HPDE6-E6E7 (cell line): ENCODE measurements around the gene UBE2H.
"Not testable (repeated sequence)": the region's sequence is repeated elsewhere in the genome, so short reads cannot be mapped to it uniquely, and the experiment has no call there.

Source experiments
- DNase-seq: peaks from one replicate; pipeline ENCODE4 v3.0.0; 2011; ENCODE audit warnings: missing footprints; ENCODE audit errors: extremely low spot score

UBE2H gene

GRCh38 chr7:129823143-129823542, 129.6 kb downstream of the UBE2H start:
- not testable (repeated sequence) for DNase-seq

GRCh38 chr7:129821476-129821875, 131.3 kb downstream of the UBE2H start:
- DNase-seq = no peak

DNA sequence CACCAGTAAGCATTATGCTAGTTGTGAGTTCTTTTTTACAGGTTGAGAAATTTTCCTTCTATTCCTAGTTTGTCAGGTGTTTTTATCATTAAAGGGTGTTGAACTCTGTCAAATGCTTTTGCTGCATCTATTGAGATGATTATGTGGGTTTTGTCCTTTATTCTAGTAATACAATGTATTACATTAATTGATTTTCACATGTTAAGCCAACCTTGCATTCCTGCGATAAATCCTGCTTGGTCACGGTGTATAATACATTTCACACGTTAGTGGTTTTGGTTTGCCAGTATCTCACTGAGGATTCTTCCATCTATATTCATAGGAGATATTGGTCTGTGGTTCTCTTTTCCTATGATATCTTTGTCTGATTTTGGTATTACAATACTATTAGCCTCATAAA, 136.0 kb downstream of the UBE2H start:
- DNase-seq = no peak

- no peak for DNase-seq
These were observed 144.9 kb downstream of the UBE2H start for GRCh38 chr7:129807863-129808262.

GRCh38 chr7:129804890-129805719, 147.7 kb downstream of the UBE2H start:
- no peak for DNase-seq

DNA sequence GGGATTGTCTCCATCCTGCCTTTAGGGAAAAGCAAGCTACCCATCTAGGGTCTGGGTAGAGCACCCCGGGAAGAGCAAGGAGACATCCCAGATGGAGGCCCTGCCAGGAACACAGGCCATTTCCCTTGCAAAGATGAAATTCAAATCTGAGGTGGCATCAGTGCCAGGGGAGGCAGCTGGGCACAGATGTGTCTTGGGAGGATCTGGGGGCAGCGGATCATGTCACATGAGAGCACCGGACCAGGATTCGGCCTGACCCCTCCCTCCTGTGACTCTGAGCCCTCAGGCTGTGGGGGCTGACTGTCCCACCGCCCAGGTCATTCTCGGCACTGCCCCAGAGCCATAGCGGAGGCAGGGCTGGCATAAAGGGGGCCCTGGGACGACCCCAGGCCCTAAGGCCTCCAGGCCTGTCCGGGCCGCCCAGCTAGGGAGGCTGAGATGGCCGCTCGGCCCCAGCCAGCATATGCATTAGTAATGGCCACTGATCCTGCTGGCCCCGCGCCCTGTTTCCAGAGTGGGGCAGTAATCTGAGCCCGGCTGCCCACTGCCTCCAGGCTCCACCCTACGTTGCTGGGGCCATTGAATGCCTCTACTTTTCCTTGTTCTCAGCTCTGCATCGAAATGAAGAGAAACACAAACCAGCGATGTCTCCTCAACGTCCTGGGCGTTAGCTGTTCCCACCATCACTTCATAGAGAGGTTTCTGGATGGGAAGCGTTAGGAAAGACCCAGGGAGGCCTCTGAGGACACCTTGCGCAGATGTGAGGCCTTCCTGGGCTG, 148.5 kb downstream of the UBE2H start:
- no peak for DNase-seq

DNA sequence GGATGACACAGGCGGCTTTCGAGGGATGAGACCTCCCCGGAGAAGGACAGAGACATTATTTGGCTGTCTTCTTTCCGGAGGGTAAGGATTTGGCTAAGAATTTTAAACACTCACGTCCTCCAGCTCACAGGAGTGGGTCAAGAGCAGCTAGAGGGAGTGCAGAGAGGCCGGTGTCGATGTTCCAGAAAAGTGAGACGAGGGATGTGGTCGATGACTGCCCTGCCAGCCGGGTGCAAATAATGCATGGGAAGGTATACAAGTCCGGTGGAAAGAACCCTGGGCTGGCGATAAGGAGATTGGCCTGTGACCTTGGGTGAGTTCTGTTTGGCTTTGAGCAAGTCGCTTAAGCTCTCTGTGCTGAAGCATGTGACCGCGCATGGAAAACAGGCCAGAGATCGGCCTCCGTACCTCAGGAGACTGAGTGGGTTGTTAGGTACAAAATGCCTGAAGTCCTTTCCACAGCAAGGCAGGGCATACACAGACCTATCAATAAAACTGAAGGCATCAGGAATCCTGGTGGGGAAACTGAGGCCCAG, 149.1 kb downstream of the UBE2H start:
- no peak for DNase-seq

DNA sequence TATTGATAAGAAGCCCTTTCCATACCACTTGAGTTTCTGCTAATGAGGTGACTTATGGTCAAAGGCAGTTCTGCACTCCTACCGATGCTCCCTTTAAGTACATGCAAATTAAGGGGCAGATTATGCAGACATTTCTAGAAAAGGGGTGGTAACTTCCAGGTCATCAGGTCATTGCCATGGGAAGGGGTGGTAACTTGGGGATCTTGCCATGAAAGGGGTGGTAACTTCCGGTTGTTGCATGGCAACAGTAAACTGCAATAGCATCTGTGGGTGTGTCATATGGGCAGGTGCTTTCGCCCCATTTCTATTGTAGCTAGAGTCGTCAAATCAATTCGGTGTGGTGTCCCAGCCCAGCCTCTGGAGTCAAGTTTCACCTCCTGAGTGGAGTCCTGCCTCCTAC, 150.9 kb downstream of the UBE2H start:
- no peak for DNase-seq

GRCh38 chr7:129800901-129801300, 151.9 kb downstream of the UBE2H start:
- DNase-seq = no peak

DNA sequence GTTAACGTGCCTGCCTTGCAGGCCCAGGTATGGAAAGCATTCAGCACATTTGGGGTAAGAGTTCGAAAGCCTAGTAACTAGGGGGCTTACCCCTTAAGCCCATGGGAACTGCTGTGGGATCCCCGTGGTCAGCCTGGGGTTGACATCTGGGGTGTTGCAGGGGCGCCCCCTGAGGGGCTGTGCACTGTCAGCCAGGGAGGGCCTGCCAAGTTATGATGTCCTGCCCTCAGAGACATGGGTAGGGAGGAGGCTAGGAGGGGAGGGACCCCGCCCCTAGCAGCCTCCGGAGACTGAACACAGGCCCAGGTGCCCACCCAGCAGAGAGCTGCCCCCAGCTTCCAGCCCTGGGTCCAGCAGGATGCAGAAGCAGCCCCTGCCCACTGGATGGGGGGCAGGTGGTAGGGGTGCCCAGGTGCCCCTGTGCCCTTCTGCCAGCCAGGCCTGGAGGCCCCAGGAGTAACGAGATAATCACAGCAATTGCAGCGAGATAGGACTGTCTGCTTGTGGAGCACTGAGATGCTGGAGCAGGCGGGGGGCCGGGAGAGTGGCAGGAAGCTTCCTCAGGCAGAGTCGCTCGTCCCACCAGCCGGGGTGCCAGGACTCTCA, 153.3 kb downstream of the UBE2H start:
- DNase-seq = no peak

DNA sequence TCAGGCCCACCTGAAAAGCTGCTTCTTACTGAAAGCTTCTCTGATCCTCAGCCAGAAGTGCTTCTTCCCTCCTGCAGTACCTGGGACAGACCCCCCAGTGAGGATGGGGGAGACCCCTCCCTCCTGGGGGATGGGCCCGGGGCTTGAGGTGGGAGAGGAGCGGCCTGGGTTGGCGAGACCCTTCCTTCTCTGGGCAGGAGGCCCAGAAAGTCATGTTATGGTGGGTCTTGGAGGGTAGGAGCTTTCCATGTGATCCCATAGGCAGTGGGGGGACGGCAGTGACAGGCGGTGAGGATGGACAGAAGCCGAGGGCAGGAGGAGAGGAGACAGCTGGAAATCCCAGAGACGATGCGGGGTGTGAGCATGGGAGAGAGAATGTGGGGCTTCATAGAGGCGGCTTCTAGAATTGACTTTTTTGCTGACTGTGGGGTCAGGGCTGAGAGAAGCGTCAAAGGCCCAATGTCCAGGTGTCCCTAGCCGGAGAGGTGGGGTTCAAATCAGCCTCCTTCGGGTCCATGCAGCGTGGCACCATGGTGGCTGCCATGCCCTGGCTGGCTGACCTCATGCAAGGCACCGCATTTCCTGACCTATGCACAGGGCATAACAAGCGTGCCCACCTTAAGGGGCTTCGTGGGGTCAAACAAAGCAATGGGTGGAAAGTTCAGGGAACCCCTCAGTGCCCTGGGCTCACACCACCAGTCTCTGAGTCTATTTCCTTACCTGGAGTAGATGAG, 154.0 kb downstream of the UBE2H start:
- no peak for DNase-seq

- no peak for DNase-seq
These were observed 155.5 kb downstream of the UBE2H start for GRCh38 chr7:129797214-129797789.

- DNase-seq = no peak
These were observed 156.5 kb downstream of the UBE2H start for GRCh38 chr7:129796186-129796775.

- DNase-seq = not testable (repeated sequence)
These were observed 158.3 kb downstream of the UBE2H start for GRCh38 chr7:129794461-129794860.

GRCh38 chr7:129793506-129794310, 159.1 kb downstream of the UBE2H start:
- no peak for DNase-seq

DNA sequence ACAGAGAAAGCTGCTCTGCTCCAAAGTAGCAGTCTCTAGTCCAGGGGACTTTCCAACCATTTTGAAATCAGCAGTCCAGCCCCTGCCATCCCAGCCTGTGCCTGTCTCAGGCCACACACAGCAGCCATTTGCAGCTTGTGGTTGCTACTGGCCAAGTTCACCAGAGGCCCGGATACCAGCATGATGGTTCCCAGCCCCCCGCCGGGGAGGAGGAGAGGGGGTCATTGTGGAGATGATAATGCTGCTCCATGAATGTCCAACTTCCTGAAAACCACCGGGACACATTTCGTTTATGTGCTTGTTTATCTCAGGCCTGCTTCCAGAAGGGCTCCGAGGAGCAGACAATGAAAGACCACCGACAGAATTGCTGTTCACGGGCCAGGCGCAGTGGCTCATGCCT, 160.0 kb downstream of the UBE2H start:
- no peak for DNase-seq

GRCh38 chr7:129790136-129790535, 162.6 kb downstream of the UBE2H start:
- no peak for DNase-seq

- DNase-seq = no peak
These were observed 163.1 kb downstream of the UBE2H start for GRCh38 chr7:129789652-129790051.

GRCh38 chr7:129789000-129789399, 163.8 kb downstream of the UBE2H start:
- DNase-seq = no peak
